Gastrocnemius medialis (tissue), 4 donors: ENCODE results near the gene CCDC27. TPM values are rescaled to one million over a fixed set of nuclear protein-coding genes. Genes with fewer than 3 reads are reported as not detected.
"Not testable (repeated sequence)": the region's sequence is repeated elsewhere in the genome, so short reads cannot be mapped to it uniquely, and the experiment has no call there.

Experiments used
- ATAC-seq, 2 donors: fragments of 150-250 bp; one replicate each; pipeline ENCODE4 v1.9.1; 2016
- DNase-seq, 2 donors: peaks; one replicate each; pipeline ENCODE4 v3.0.0-alpha.2; 2019
- H3K27ac ChIP-seq, 4 donors: fragments of 200-600 bp; sonication (generic); 1 replicate in 1 of 4; 2 replicates in 3 of 4; pipeline ENCODE4 v1.5.1; 2016 to 2018; ENCODE audit warnings: mild to moderate bottlenecking in 2 of 4, moderate library complexity in 1 of 4
- H3K27me3 ChIP-seq, 3 donors: fragments of 200-600 bp; sonication (generic) in 2 of 3; 1 replicate in 1 of 3; 2 replicates in 2 of 3; pipeline versions ENCODE4 v1.5.1 to v1.6.0; 2016 to 2019; ENCODE audit warnings: mild to moderate bottlenecking in 1 of 3, moderate library complexity in 1 of 3
- H3K36me3 ChIP-seq, 2 donors: fragments of 200-600 bp; sonication (generic) in 1 of 2; one replicate each; pipeline ENCODE4 v1.5.1; 2017 to 2018
- H3K4me1 ChIP-seq, 2 donors: fragments of 200-600 bp; sonication (generic) in 1 of 2; one replicate each; pipeline ENCODE4 v1.5.1; 2016 to 2017; ENCODE audit warnings: mild to moderate bottlenecking in 2 of 2
- H3K4me3 ChIP-seq, 4 donors: fragments of 200-600 bp; sonication (generic) in 3 of 4; 1 replicate in 1 of 4; 2 replicates in 3 of 4; pipeline ENCODE4 v1.5.1; 2016 to 2019; ENCODE audit warnings: mild to moderate bottlenecking in 2 of 4
- H3K9me3 ChIP-seq, 3 donors: fragments of 200-600 bp; sonication (generic) in 2 of 3; 1 replicate in 1 of 3; 2 replicates in 2 of 3; pipeline ENCODE4 v1.5.1; 2016 to 2019
- POLR2A ChIP-seq, 2 donors: fragments of 450-650 bp; IDR thresholded peaks; one replicate each; pipeline ENCODE4 v1.6.1; 2017; ENCODE audit warnings: antibody characterized with exemption in 2 of 2, mild to moderate bottlenecking in 2 of 2, moderate library complexity in 2 of 2
- in situ Hi-C, 4 donors: fragments of 200-750 bp; cut with MboI; loops; one replicate each; pipeline versions ENCODE4 v1.15.0 to v1.8.0; 2017; ENCODE audit warnings: low sequenced_read_pairs in 4 of 4
- intact Hi-C: fragments of 100-400 bp; cut with DNase I; formaldehyde crosslinking; loops from one replicate; pipeline ENCODE4 v1.15.1; 2023; ENCODE audit warnings: low total_unique reads
- total RNA-seq, 4 donors: library from RNA; depleted of rRNA; stranded (reverse); fragments of >200 nt; gene quantifications; one replicate each; pipeline versions ENCODE4 v1.1.0 to v1.2.3, GENCODE V29; 2016
- TF ChIP-seq, protein P1 (sequence below), 5 experiments: fragments of 450-650 bp in 3 of 5; fragments of 200-600 bp in 2 of 5; sonication (generic) in 2 of 5; IDR thresholded peaks in 4 of 5; conservative IDR thresholded peaks in 1 of 5; 1 replicate in 4 of 5; 2 replicates in 1 of 5; pipeline ENCODE4 v1.5.1; 2016 to 2019; ENCODE audit warnings: antibody characterized with exemption in 5 of 5, mild to moderate bottlenecking in 3 of 5, moderate library complexity in 3 of 5

Gene CCDC27
- total RNA-seq, 4 donors from 2014 or later, result 0.09 TPM; not detected in 3

- peak; percentile 75 to 83 for TF ChIP-seq POLR2A (IDR thresholded peaks at IDR 0.05)
- TF ChIP-seq, protein P1, sequence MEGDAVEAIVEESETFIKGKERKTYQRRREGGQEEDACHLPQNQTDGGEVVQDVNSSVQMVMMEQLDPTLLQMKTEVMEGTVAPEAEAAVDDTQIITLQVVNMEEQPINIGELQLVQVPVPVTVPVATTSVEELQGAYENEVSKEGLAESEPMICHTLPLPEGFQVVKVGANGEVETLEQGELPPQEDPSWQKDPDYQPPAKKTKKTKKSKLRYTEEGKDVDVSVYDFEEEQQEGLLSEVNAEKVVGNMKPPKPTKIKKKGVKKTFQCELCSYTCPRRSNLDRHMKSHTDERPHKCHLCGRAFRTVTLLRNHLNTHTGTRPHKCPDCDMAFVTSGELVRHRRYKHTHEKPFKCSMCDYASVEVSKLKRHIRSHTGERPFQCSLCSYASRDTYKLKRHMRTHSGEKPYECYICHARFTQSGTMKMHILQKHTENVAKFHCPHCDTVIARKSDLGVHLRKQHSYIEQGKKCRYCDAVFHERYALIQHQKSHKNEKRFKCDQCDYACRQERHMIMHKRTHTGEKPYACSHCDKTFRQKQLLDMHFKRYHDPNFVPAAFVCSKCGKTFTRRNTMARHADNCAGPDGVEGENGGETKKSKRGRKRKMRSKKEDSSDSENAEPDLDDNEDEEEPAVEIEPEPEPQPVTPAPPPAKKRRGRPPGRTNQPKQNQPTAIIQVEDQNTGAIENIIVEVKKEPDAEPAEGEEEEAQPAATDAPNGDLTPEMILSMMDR (IDR thresholded peaks at IDR 0.05 in 4 of 5, conservative IDR thresholded peaks at IDR 0.05 in 1 of 5), result no peak
- DNase-seq, result peak; percentile 74 to 86
- H3K4me3 ChIP-seq, result peak overlapping the region; percentile 75 to 83 (median 79)
- intact Hi-C loops (loop anchor here (1.0 kb wide), 1 partner anchor 49 kb away; the partner anchor contains the start of gene LRRC47), in situ Hi-C loops (no loop called here)
- no peaks in the 10 kb centered on the region for H3K9me3 ChIP-seq
- H3K4me1 ChIP-seq, result peaks cover 20 to 33% of the 10 kb centered on the region in 2 donors
- ATAC-seq, result peak; percentile 89
- peaks cover 0 to 4% of the 10 kb centered on the region in 2 donors for H3K36me3 ChIP-seq
- H3K27ac ChIP-seq, result peak overlapping the region; percentile 79 to 89 (median 86)
- no peaks in the 10 kb centered on the region for H3K27me3 ChIP-seq
Observed at GRCh38 chr1:3746830-3747521, 5.3 kb upstream of the CCDC27 start.

DNA sequence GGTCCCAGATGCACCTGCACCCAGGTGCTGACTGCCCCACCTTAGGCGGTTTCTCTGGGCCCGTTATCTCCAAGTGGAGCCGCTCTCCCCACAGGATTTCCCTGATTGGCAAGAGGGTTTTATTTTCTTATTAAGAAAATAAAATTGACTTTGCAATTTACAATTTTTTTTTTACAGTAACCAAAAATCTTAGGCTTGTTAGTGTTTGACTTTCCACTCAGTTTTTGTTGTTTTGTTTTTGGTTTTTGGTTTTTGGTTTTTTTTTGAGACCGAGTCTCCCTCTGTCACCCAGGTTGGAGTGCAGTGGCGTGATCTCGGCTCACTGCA, 4.8 kb upstream of the CCDC27 start:
- peak overlapping the region; percentile 79 to 89 (median 86) for H3K27ac ChIP-seq
- no peaks in the 10 kb centered on the region for H3K27me3 ChIP-seq
- in situ Hi-C loops (no loop called here), intact Hi-C loops (loop anchor here (1.0 kb wide), 1 partner anchor 49 kb away; the partner anchor contains the start of gene LRRC47)
- H3K36me3 ChIP-seq, result no peaks in the 10 kb centered on the region
- H3K9me3 ChIP-seq, result no peaks in the 10 kb centered on the region
- peaks cover 20 to 33% of the 10 kb centered on the region in 2 donors for H3K4me1 ChIP-seq
- ATAC-seq (no peak), DNase-seq (no peak)
- peak overlapping the region; percentile 75 to 83 (median 79) for H3K4me3 ChIP-seq
- no peak for TF ChIP-seq POLR2A (IDR thresholded peaks at IDR 0.05)
- TF ChIP-seq, protein P1 (IDR thresholded peaks at IDR 0.05 in 4 of 5, conservative IDR thresholded peaks at IDR 0.05 in 1 of 5), result no peak

DNA sequence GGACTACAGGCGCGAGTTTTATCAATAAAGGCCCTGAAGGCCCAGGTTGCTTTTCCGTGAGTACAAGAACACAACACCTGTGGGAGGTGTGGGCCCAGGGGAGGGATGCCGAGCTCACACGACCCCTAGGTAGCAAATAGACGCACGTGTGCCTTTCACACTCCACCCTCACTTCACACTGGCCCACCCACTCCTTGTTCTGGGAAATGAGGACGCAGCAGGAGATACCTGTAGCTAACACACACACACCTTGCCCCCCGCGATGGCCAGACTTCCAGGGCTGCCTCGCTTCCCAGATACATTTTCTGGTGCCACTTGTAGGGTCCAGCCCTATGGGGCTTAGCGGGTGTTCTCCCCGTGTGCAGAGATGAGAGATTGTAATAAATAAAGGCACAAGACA, 4.3 kb upstream of the CCDC27 start:
- peak overlapping the region in 1 of 4 donors; percentile 85 for H3K27ac ChIP-seq
- intact Hi-C loops, result loop anchor here (1.0 kb wide), 1 partner anchor 48 kb away; the partner anchor contains the start of gene LRRC47
- peak overlapping the region in 1 of 4 donors; percentile 82 for H3K4me3 ChIP-seq
- ATAC-seq (no peak), DNase-seq (no peak)
- no peaks in the 10 kb centered on the region for H3K36me3 ChIP-seq
- H3K4me1 ChIP-seq, result peaks cover 20 to 33% of the 10 kb centered on the region in 2 donors
- H3K27me3 ChIP-seq, result no peaks in the 10 kb centered on the region
- in situ Hi-C loops, result no loop called here
- no peaks in the 10 kb centered on the region for H3K9me3 ChIP-seq
- TF ChIP-seq POLR2A (IDR thresholded peaks at IDR 0.05), result no peak
- TF ChIP-seq, protein P1 (IDR thresholded peaks at IDR 0.05 in 4 of 5, conservative IDR thresholded peaks at IDR 0.05 in 1 of 5), result no peak

GRCh38 chr1:3748316-3748900, 3.8 kb upstream of the CCDC27 start:
- ATAC-seq, DNase-seq, H3K9me3 ChIP-seq, H3K4me3 ChIP-seq, intact Hi-C loops, H3K27ac ChIP-seq, H3K27me3 ChIP-seq, H3K36me3 ChIP-seq, in situ Hi-C loops: not testable (repeated sequence)
- H3K4me1 ChIP-seq, result peaks cover 20 to 33% of the 10 kb centered on the region in 2 donors

GRCh38 chr1:3749512-3749911, 2.7 kb upstream of the CCDC27 start:
- ATAC-seq (no peak), DNase-seq (no peak)
- no peak overlapping the region for H3K4me3 ChIP-seq
- intact Hi-C loops, result no loop called here
- in situ Hi-C loops, result no loop called here
- peaks cover 0 to 2% (median 0%) of the 10 kb centered on the region in 3 donors for H3K27me3 ChIP-seq
- TF ChIP-seq, protein P1 (IDR thresholded peaks at IDR 0.05 in 4 of 5, conservative IDR thresholded peaks at IDR 0.05 in 1 of 5), result no peak
- no peak for TF ChIP-seq POLR2A (IDR thresholded peaks at IDR 0.05)
- H3K27ac ChIP-seq, result no peak overlapping the region
- H3K4me1 ChIP-seq, result peaks cover 20 to 29% of the 10 kb centered on the region in 2 donors
- no peaks in the 10 kb centered on the region for H3K9me3 ChIP-seq
- no peaks in the 10 kb centered on the region for H3K36me3 ChIP-seq
